WTC11 (cell line): ENCODE data around the gene TM9SF1. TPM values are rescaled to one million over a fixed set of nuclear protein-coding genes. Genes with fewer than 3 reads are reported as not detected.

Experiments
- ATAC-seq: fragments of 200-7000 bp; cut with Tn5 transposase; 2 replicates; pipeline ENCODE4 v1.10.0; 2021; ENCODE audit warnings: mild to moderate bottlenecking, moderate library complexity
- CTCF ChIA-PET: fragments of 300-600 bp; sonication (Branson Sonifier 250); formaldehyde crosslinking; loops from one replicate; lab custom pipeline; 2021; ENCODE audit warnings: antibody characterized with exemption; lab: Charles Lee
- POLR2A ChIA-PET: fragments of 350-600 bp; sonication (Branson Sonifier 250); formaldehyde crosslinking; loops from one replicate; lab custom pipeline; 2021; ENCODE audit warnings: antibody characterized with exemption; lab: Charles Lee
- DNase-seq: peaks from one replicate; pipeline ENCODE4 v3.0.0; 2021; ENCODE audit warnings: low spot score
- H3K27ac Mint-ChIP-seq: 2 replicates; pipeline ENCODE4 v1.8.0; 2021; ENCODE audit warnings: mixed read lengths
- H3K27me3 Mint-ChIP-seq: 2 replicates; pipeline ENCODE4 v1.8.0; 2021; ENCODE audit warnings: low read depth, mild to moderate bottlenecking, moderate library complexity, mixed read lengths
- H3K36me3 Mint-ChIP-seq: 2 replicates; pipeline ENCODE4 v1.8.0; 2021; ENCODE audit warnings: mixed read lengths
- H3K4me1 Mint-ChIP-seq: 2 replicates; pipeline ENCODE4 v1.8.0; 2022; ENCODE audit warnings: mixed read lengths
- H3K4me3 Mint-ChIP-seq: 2 replicates; pipeline ENCODE4 v1.8.0; 2021; ENCODE audit warnings: mild to moderate bottlenecking, moderate library complexity, mixed read lengths
- H3K9me3 Mint-ChIP-seq: 2 replicates; pipeline ENCODE4 v1.8.0; 2021; ENCODE audit warnings: mixed read lengths
- AFF4 ChIP-seq: sonication (generic); formaldehyde crosslinking; IDR thresholded peaks from 2 replicates; pipeline ENCODE4 v1.8.1; 2023; ENCODE audit warnings: mild to moderate bottlenecking, missing genetic modification reagents, borderline replicate concordance
- ARID4B ChIP-seq: sonication (generic); formaldehyde crosslinking; IDR thresholded peaks from 2 replicates; pipeline ENCODE4 v1.8.0; 2023; ENCODE audit warnings: missing genetic modification reagents, mild to moderate bottlenecking, borderline replicate concordance
- IRF2 ChIP-seq: sonication (generic); formaldehyde crosslinking; IDR thresholded peaks from 2 replicates; pipeline ENCODE4 v1.8.0; 2022; ENCODE audit warnings: low read depth, missing genetic modification reagents, borderline replicate concordance
- RELA ChIP-seq: sonication (generic); formaldehyde crosslinking; IDR thresholded peaks from 2 replicates; pipeline ENCODE4 v1.8.1; 2022; ENCODE audit warnings: missing genetic modification reagents, mild to moderate bottlenecking, borderline replicate concordance
- TEAD4 ChIP-seq: sonication (generic); formaldehyde crosslinking; IDR thresholded peaks from 2 replicates; pipeline ENCODE4 v1.8.0; 2022; ENCODE audit warnings: mild to moderate bottlenecking, missing genetic modification reagents
- ZNF281 ChIP-seq: sonication (generic); formaldehyde crosslinking; IDR thresholded peaks from 2 replicates; pipeline ENCODE4 v1.8.0; 2023; ENCODE audit warnings: mild to moderate bottlenecking, missing genetic modification reagents
- ZNF512 ChIP-seq: sonication (generic); formaldehyde crosslinking; IDR thresholded peaks from 2 replicates; pipeline ENCODE4 v1.8.1; 2022; ENCODE audit warnings: missing genetic modification reagents, borderline replicate concordance
- total RNA-seq: library from RNA; stranded (reverse); gene quantifications from 3 replicates; pipeline ENCODE4 v1.2.3, GENCODE V29; 2021

The TM9SF1 gene
- total RNA-seq, 1 experiment from 2014 or later = 27.9 TPM

- Mint-ChIP-seq H3K4me3 (no peak overlapping the region), H3K9me3 (no peaks in the 10 kb centered on the region), H3K27ac (no peak overlapping the region), H3K36me3 (peaks cover 23% of the 10 kb centered on the region)
- DNase-seq = no peak
- POLR2A ChIA-PET = no interaction called here
- no peak for TF ChIP-seq IRF2 (CRISPR knock-in tag)
- TF ChIP-seq ZNF512 (CRISPR knock-in tag) = no peak
- TF ChIP-seq, all 79 proteins: peak for 0
- CTCF ChIA-PET = interaction anchor here (1.5 kb wide), 1 partner anchor 16 kb away, joined by 6 read pairs; the partner anchor contains the start of gene IRF9
- Mint-ChIP-seq H3K4me1 (peaks cover 6% of the 10 kb centered on the region), H3K27me3 (no peaks in the 10 kb centered on the region; the same call in 1 of the 2 replicates)
- ATAC-seq = no peak
These were observed 18.0 kb downstream of the TM9SF1 start for GRCh38 chr14:24177041-24177825.

GRCh38 chr14:24176599-24176998, 18.6 kb downstream of the TM9SF1 start:
- Mint-ChIP-seq H3K27ac (no peak overlapping the region), H3K36me3 (peaks cover 19% of the 10 kb centered on the region), H3K9me3 (no peaks in the 10 kb centered on the region), H3K4me3 (no peak overlapping the region)
- DNase-seq = no peak
- no peak for TF ChIP-seq ZNF281
- TF ChIP-seq, all 79 proteins: peak for 0
- CTCF ChIA-PET = interaction anchor here (1.5 kb wide), 1 partner anchor 15 kb away, joined by 6 read pairs; the partner anchor contains the start of gene IRF9
- no peak for ATAC-seq
- H3K27me3 Mint-ChIP-seq = no peaks in the 10 kb centered on the region; the same call in 1 of the 2 replicates
- POLR2A ChIA-PET = no interaction called here
- peaks cover 9% of the 10 kb centered on the region for H3K4me1 Mint-ChIP-seq

GRCh38 chr14:24172871-24173281, 22.4 kb downstream of the TM9SF1 start:
- peak overlapping the region; percentile 79 for H3K4me3 Mint-ChIP-seq
- H3K27ac Mint-ChIP-seq = no peak overlapping the region
- H3K9me3 Mint-ChIP-seq = no peaks in the 10 kb centered on the region
- ATAC-seq = no peak
- CTCF ChIA-PET = interaction anchor here (0.9 to 3.1 kb wide), 3 partner anchors 12 to 115 kb away, joined by 3 to 16 read pairs (median 9); partner anchors contain the start of genes IRF9 and TM9SF1
- no peak for TF ChIP-seq ARID4B (CRISPR knock-in tag)
- TF ChIP-seq RELA (CRISPR knock-in tag) = no peak
- no peak for TF ChIP-seq ZNF512 (CRISPR knock-in tag)
- TF ChIP-seq AFF4 = no peak
- no peak for TF ChIP-seq TEAD4 (CRISPR knock-in tag)
- POLR2A ChIA-PET = interaction anchor here (1.2 to 1.4 kb wide), 2 partner anchors 12 to 22 kb away, joined by 4 to 6 read pairs; partner anchors contain the start of genes IRF9 and TM9SF1
- H3K4me1 Mint-ChIP-seq = peaks cover 9% of the 10 kb centered on the region
- peaks cover 3% of the 10 kb centered on the region; the same call in 1 of the 2 replicates for H3K36me3 Mint-ChIP-seq
- no peak for DNase-seq
- no peaks in the 10 kb centered on the region; the same call in none of the 2 replicates for H3K27me3 Mint-ChIP-seq
